Smooth muscle cell of the brain vasculature (primary cell): ENCODE measurements around the gene ZNF774.
"Not testable (repeated sequence)": the region's sequence is repeated elsewhere in the genome, so short reads cannot be mapped to it uniquely, and the experiment has no call there.

Experiments
- DNase-seq: peaks from one replicate; pipeline ENCODE4 v3.0.0-alpha.2; 2012; ENCODE audit warnings: low read depth, low spot score

Gene ZNF774

DNA sequence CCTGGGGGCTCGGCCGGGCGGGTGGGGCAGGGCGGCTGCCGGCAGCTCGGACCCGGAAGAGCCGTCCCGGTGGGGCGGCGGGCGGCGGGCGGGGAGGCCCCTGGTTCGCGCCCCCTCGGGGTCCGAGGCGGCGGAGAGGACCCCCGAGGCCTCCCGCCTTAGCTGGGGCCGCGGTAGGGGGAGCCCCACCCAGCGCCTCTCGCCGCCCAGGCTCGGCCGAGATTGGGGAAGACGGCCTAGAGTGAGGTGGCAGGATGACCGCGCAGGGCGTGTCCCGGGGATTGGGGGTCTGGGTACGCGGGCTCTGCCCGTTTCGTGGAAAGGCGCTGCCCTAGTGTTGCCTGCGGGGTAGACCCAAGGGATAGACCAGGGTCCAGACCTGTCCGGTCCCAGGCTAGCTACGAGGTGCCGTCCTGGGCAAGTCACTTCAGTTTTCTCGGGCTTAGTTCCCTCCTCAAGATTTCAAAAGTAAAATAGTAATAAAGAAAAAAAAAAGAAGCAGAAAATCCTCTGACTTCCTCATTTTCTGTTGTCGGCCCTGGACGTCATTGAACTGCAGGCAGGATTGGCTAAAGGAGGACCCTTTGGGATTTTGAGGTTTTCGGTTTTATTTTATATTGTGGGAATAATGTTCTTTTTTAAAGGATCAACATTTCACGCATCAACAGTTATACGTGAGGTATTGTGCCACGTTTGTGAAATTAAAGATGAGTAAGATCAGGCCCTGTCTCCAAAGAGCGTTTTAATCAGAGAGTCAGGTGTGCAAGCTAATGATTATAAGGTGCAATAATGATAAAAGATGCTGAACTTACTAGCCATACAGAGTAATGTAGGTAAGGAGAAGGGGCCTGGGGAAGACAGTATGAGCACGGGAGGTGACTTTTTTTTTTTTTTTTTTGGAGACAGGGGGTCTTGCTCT is 36.6 kb downstream of the ZNF774 start:
- no peak for DNase-seq

DNA sequence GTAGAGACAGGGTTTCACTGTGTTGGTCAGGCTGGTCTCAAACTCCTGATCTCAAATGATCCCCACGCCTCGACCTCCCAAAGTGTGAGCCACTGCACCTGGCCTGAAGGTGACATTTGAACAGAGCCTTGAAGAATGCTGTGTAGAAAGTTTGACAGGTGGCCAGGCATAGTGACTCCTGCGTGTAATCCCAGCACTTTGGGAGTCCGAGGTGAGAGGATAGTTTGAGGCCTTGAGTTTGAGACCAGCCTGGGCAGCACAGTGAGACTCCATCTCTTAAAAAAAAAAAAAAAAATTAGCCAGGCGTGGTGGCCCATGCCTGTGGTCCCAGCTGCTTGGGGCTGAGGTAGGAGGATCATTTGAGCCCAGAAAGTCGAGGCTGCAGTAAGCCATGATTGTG is 37.4 kb downstream of the ZNF774 start:
- no peak for DNase-seq

DNA sequence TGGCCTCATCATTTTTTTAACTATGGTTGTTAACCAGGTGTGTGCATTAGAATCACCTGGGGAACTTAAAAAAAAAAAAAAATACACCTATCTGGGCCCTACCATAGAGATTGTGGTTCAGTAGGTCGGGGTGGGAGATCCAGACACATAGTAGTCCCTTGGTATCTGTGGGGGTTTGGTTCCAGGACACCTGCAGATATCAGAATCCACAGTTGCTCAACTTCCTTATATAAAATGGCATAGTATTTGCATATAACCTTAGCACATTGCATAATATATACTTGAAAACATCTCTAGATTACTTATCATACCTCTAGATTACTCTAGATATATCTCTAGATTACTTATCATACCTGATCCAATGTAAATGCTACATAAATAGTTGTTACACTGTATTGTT is 41.0 kb downstream of the ZNF774 start:
- no peak for DNase-seq

DNA sequence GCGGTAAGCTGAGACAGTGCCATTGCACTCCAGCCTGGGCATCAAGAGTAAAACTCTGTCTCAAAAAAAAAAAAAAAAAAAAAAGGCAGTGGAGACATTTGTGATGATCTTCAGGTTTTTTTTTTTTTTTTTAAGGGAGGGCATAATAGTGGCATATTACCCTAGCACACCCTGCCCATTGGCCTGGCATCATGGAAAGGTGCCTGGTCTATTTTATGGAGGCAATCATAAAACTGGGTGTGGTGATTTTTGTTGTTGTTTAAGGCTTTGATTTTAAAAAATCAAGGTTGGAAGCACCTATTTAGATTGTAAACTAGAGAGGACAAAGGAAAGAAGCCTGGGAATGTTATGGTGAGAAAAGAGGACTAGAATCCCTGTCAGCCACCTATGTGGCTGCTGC is 42.0 kb downstream of the ZNF774 start:
- no peak for DNase-seq

DNA sequence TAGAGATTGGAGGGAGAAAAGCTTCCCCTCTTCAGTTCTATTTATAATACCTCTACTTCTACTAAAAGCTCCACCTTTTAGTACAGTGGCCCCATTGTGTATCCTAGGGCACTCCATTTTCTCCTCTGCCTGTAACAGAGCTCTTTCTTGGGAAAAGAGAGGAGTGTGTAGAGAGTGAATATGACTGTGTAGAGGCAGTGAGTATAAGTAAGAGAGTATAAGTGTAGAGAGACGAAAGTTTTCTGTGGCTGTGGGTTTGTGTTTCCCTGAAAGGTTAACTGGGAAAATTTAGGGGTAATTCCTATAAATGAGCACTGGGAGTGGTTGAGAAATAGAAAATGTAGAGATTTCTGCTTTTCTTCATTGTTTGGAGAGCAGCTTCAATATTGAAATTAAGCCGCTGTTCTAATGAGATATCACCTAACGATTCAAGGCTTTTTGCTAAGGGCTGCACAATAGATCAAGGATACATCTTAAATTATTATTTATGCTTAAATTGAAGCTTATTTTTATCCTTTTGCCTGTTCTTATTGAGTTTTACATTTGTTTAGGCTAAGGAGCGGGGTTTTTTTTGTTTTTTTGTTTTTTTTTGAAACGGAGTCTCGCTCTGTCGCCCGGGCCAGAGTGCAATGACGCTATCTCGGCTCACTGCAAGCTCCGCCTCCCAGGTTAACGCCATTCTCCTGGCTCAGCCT is 42.8 kb downstream of the ZNF774 start:
- DNase-seq = no peak

DNA sequence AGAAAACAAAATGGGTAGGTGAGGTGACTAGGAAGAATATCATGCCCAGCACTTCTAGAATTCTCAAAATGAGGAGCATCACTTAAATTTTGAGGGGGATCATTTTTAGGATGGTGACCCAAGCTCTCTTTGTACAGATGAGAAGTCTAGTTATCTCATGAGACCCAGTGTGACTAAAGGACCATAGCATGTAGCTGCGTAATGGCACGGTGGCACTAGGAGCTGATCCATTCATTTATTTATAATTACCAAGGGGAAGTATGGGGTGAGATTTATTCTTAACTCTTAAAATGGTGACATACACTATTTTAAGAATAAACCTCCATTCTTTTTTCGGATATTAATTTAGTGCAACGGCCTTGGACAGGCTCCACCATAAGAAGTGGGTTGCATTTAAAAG is 44.2 kb downstream of the ZNF774 start:
- DNase-seq = no peak

DNA sequence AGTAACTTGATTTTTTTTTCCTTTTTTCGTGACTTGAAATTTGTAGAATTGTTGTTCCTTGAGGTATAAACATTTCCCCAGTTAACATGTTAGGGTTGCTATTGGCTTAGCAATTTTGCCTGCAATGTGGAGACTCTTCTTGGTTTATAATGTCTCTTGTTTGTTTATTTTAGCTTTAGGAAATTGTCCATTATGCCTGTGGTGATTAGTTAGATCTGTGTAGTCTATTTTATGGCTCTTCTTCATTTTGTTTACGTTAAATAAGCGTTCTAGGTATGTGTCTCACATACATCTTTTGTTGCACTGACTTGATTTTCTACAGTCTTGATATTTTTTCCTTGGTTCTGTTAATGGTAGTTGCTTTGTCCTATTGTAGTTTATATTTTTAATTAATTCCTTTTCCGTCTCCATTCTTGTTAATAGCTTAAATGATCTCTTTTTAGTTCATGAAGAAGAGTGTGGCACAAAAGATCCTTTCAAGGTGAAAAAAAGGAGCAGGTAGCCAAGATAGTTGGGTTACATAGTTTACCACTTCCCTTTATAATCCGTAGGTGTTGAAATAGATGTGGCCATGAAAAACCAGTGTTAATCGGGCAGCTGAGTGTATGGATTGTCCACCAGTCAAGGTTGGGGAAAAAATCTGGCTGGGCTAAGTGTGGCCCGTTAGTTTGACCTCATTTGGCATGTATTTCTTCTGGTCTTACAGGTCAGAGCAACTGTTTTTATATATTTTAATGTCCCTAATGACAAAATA is 48.1 kb downstream of the ZNF774 start:
- no peak for DNase-seq

DNA sequence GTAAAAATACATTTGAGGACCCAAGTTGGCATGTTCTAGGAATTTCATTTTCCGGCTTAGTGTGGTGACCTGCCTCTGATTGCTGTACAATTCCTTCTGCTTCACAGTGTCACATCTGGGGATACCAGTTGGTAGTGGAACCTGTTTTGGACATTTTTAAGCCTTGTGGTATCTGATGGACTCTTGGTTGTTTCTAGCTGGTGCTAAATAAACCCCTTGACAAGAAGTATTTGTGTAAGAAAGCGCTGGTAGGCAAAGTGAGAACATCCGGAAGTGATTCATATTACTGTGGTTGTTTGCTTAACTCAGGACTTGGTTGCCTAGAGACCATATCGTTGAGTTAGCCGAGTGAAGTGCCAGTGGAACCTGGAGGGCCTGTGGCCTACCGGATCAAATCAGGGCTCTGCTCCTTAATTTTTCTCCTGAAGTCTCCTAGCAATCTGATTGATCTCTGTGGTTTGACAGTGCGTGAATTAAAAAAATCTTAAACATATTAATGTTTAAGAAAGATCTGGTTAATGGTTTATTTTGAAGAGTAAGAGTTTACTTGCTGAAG is 48.8 kb downstream of the ZNF774 start:
- DNase-seq = peak; percentile 86

DNA sequence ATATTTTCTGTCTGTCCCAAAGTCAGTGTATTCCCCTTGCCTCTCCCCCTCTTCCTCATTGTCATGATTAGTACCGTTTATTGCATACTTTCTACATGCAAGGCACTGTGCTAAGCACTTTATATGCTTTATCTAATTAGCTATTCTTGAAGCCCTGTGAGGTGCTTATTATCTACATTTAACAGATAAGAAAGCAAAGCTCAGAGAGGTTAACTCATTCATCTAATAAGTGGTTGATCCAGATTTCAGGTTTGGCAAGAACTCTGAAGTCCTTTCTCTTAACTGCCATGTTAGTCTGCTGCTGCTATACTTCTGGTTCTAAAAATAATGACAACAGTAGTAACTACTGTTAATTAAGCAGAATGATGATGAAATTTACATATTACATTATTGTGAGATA is 49.4 kb downstream of the ZNF774 start:
- DNase-seq = no peak

DNA sequence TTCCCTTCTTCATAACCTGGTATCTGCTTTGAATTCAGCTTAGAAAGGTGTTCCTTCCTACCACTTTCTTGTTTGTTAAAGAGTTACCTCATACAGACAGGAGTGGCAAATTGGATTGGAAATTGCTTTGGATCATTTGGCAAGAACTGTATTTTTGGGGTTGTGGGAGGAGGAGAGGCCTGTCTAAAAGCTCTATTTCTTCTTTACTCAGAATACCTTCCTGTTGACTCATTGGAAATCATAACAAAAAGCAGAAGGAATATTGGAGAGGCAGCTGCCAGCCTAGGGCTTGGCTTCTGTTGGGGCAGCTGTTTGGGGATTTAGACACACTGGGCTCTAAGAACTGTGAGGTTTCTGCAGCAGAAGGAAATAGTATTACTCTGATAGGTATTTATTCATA is 50.1 kb downstream of the ZNF774 start:
- DNase-seq = peak; percentile 58

DNA sequence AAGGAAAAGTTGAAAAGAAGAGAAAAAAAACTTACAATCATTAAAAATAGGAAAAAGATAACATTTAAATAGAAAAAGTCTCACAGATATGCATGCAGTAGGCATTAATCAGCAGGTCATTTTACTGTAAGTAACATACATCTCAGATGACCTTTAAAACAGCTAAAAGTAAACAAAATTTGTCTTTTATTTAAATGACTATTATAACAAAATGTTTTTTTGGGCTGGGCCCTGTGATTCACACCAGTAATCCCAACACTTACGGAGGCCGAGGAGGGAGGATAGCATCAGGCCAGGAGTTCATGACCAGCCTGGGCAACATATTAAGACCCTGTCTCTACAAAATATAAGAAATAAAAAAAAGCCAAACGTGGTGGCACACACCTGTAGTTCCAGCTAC is 50.7 kb downstream of the ZNF774 start:
- DNase-seq = no peak

DNA sequence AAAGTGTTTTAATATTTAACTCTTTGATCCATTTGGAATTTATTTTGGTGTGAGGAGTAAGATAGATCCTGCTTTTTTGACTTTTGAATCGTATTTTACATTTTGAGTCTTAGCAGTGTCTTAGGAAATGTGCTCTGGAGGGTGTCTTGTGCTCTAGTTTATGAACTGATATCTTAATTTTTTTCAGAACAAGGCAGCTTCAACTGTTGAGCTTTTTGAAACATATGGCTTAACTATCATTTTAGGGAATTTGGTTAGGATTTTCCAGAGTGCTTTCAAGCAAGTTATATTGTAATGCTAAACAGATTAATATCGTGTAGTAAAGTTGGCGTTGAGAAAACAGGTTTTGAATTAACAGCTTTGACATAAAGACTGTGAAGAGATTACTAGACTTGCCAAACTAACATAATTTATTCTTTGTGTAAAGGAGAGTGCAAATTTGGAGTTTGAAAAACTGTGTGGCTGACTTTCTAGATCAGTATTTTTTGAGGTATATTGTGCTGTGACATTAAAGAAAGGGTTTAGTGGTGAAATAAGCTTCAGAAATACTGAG is 53.0 kb downstream of the ZNF774 start:
- DNase-seq = no peak

DNA sequence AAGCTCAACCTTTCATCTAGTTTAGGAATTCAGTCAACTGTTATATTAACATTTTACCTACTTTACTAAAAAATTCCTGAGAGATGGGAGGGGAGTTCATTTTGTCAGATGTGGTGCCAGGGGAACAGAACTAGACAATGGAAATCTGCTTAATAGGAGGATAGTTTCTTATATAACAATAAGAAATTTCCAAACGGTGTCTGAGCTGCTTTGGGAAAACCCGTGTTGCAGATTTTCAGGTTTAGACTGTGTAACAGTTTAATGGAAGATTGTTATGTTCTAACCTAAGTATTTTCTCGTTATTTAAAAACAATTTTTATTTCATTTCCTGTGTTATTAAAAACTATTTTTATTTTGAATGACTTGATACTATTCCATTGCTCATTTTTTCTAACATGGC is 55.3 kb downstream of the ZNF774 start:
- no peak for DNase-seq

DNA sequence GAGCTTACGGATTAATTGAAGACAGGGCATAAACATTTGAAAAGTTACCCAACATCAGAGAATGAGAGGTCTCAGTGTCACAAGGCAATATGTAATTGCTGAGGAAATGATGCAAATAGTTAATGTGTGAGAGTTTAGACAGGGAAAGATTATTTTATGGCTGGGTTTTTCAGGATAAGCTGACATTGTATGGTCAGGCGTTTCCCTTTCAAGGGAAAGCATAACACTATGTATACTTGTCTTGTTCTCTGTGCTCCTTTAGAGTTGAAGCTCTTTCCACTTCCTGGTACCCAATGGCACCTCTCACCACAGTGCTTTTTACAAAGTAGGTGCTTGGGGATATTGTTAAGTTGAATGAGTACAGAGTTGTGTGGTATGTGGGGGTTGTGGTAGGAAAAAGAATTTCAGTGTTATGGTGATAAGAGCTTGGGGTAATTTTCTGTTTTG is 55.8 kb downstream of the ZNF774 start:
- no peak for DNase-seq

DNA sequence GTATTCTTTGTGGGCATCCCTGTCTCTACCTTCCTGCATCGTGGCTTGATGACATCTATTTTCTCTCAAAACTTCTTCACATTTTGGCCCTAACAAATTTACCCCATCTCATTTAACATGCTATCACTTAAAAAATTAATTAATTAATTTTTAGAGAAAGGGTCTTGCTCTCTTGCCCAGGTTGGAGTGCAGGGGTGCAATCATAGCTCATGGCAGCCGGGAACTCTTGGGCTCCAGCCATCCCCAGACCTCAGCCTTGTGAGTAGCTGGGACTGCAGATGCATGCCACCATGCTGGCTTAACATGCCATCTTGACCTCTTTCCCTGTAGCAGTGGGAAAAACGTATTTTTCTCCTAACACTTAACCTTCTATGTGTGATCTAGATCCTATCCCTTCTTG is 56.6 kb downstream of the ZNF774 start:
- DNase-seq = no peak

DNA sequence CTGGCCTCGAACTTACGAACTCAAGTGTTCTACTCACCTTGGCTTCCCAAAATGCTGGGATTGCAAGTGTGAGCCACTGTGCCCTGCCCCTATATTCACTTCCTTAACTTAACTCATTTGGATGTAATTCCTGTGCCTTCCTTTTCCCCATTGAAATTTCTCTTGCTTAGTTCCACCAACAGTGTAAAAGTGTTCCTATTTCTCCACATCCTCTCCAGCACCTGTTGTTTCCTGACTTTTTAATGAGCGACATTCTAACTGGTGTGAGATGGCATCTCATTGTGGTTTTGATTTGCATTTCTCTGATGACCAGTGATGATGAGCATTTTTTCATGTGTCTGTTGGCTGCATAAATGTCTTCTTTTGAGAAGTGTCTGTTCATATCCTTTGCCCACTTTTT is 57.5 kb downstream of the ZNF774 start:
- not testable (repeated sequence) for DNase-seq

DNA sequence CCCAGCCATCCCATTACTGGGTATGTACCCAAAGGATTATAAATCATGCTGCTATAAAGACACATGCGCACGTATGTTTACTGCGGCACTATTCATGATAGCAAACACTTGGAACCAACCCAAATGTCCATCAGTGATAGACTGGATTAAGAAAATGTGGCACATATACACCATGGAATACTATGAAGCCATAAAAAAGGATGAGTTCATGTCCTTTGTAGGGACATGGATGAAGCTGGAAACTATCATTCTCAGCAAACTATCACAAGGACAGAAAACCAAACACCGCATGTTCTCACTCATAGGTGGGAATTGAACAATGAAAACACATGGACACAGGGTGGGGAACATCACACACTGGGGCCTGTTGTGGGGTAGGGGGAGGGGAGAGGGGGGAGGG is 58.2 kb downstream of the ZNF774 start:
- DNase-seq = not testable (repeated sequence)

DNA sequence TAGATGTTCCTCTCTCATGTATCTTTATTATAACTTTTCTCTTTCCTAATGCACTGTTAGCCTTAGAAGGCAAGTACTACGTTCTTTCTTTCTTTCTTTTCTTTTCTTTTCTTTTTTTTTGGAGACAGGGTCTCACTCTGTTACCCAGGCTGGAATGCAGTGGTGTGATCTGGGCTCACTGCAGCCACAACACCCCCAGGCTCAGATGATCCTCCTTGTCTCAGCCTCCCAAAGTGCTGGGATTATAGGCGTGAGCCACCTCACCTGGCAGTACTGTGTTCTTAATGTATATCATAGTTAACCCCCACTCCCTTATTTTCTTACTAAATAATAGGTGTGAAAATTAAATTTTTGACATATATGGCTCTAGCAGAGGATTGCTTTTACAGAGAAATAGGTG is 59.1 kb downstream of the ZNF774 start:
- no peak for DNase-seq
